Measurements from ENCODE around the gene CHIC1.
"Not testable (repeated sequence)": the region's sequence is repeated elsewhere in the genome, so short reads cannot be mapped to it uniquely, and the experiment has no call there.

- TF ChIP-seq POLR2A (IDR thresholded peaks at IDR 0.05; ENCODE audit: low read depth, low read length); TAF1 (IDR thresholded peaks at IDR 0.05; ENCODE audit: borderline replicate concordance, low read depth, low read length); POLR2AphosphoS5 (IDR thresholded peaks at IDR 0.05; ENCODE audit: low read depth, low read length): not testable (repeated sequence)
Observed at GRCh38 chrX:73597758-73598157, 34.8 kb downstream of the CHIC1 start.

Data from GM12892 (cell line).